ENCODE results near the gene PYCARD. TPM values are rescaled to one million over a fixed set of nuclear protein-coding genes. Genes with fewer than 3 reads are reported as not detected.
"Not testable (repeated sequence)": the region's sequence is repeated elsewhere in the genome, so short reads cannot be mapped to it uniquely, and the experiment has no call there.

Gene PYCARD
- total RNA-seq, 1 experiment from 2014 or later, result 198 TPM

GRCh38 chr16:31217136-31217530 is 14.6 kb upstream of the PYCARD start:
- no peak for DNase-seq (ENCODE audit: low read depth)
- in situ Hi-C loops (cut with HindIII; ENCODE audit: low pct_unique_long_range_greater_than_20kb, low sequenced_read_pairs), result no loop called here

- in situ Hi-C loops (cut with HindIII; ENCODE audit: low pct_unique_long_range_greater_than_20kb, low sequenced_read_pairs), result no loop called here
- no peak for DNase-seq (ENCODE audit: low read depth)
Observed at GRCh38 chr16:31216422-31217135, 14.0 kb upstream of the PYCARD start, which contains the start of gene PYDC1. Gene PYDC1, minus strand, starts transcription at chr16:31217135. Its CDS starts 107 bp downstream, at chr16:31217028.

GRCh38 chr16:31215287-31216162 is 13.0 kb upstream of the PYCARD start:
- in situ Hi-C loops (cut with HindIII; ENCODE audit: low pct_unique_long_range_greater_than_20kb, low sequenced_read_pairs), result no loop called here
- DNase-seq (ENCODE audit: low read depth), result peak; percentile 72

GRCh38 chr16:31214708-31215286 is 12.2 kb upstream of the PYCARD start:
- in situ Hi-C loops (cut with HindIII; ENCODE audit: low pct_unique_long_range_greater_than_20kb, low sequenced_read_pairs), result no loop called here
- no peak for DNase-seq (ENCODE audit: low read depth)

GRCh38 chr16:31213877-31214707 is 11.5 kb upstream of the PYCARD start, which contains the start of gene TRIM72:
Gene TRIM72, plus strand, starts transcription at chr16:31214119. Its CDS starts 620 bp downstream, at chr16:31214739.
- no peak for DNase-seq (ENCODE audit: low read depth)
- in situ Hi-C loops (cut with HindIII; ENCODE audit: low pct_unique_long_range_greater_than_20kb, low sequenced_read_pairs), result no loop called here

DNA sequence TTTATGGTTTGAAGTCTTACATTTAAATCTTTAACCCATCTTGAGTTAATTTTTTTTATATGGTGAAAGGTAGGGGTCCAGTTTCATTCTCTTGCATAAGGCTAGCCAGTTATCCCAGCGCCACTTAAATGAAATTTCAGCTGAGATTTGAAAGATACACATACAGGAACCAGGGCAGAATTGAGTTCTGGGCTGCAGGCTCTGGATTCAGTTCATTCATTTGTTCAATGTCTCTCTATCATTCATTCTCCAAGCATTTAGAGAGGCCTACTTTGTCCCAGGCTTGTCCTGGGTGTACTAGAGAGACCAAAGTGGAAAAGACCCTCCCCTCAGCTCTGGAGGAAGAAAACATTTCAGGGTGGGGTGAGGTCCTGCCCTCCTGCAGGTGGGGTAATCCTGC is 10.8 kb upstream of the PYCARD start:
- in situ Hi-C loops (cut with HindIII; ENCODE audit: low pct_unique_long_range_greater_than_20kb, low sequenced_read_pairs), result no loop called here
- DNase-seq (ENCODE audit: low read depth), result no peak

GRCh38 chr16:31206776-31207175 is 4.2 kb upstream of the PYCARD start:
- no peak for DNase-seq (ENCODE audit: low read depth)
- in situ Hi-C loops (cut with HindIII; ENCODE audit: low pct_unique_long_range_greater_than_20kb, low sequenced_read_pairs), result no loop called here

DNA sequence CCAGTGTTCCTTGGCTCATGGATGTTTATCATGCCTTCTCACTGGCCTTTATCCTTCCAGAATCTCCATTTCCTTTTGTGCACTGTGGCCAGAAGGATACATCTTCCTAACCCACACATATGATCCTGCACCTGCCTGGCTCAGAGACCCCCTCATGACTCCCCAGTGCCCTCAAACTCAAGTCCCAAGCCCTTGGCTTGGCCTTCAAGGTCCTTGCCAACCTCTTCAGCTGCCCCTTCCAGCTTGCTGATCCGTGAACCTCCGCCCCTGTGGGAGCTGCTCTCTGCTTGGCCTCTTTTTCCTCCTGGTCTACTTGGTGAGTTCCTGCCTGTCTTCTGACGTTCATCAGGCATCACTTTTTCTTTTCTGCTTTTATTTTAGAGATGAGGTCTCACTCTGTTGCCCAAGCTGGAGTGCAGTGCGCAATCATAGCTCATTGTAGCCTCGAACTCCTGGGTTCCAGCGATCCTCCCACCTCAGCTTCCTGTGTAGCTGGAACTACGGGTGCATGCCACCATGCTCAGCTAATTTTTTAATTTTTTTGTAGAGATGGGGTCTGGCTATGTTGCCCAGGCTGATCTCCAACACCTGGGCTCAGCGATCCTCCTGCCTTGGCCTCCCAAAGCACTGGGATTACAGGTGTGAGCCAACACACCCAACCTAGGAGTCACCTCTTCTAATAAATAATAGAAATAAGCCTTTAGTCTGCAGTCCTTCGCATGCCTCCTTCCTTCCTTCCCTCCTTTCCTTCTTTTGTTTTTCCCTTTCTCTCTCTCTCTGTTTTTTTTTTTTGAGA is 2.5 kb upstream of the PYCARD start:
- in situ Hi-C loops (cut with HindIII; ENCODE audit: low pct_unique_long_range_greater_than_20kb, low sequenced_read_pairs), result no loop called here
- no peak for DNase-seq (ENCODE audit: low read depth)

- no peak for DNase-seq (ENCODE audit: low read depth)
- in situ Hi-C loops (cut with HindIII; ENCODE audit: low pct_unique_long_range_greater_than_20kb, low sequenced_read_pairs), result no loop called here
Observed at GRCh38 chr16:31201582-31202413, 762 bp downstream of the PYCARD start.

- DNase-seq (ENCODE audit: low read depth), result peak; percentile 42
- in situ Hi-C loops (cut with HindIII; ENCODE audit: low pct_unique_long_range_greater_than_20kb, low sequenced_read_pairs), result no loop called here
Observed at GRCh38 chr16:31200821-31201568, 1.6 kb downstream of the PYCARD start.

- in situ Hi-C loops (cut with HindIII; ENCODE audit: low pct_unique_long_range_greater_than_20kb, low sequenced_read_pairs); DNase-seq (ENCODE audit: low read depth): not testable (repeated sequence)
Observed at GRCh38 chr16:31200111-31200510, 2.4 kb downstream of the PYCARD start.

GRCh38 chr16:31199430-31200041 is 3.0 kb downstream of the PYCARD start:
- in situ Hi-C loops (cut with HindIII; ENCODE audit: low pct_unique_long_range_greater_than_20kb, low sequenced_read_pairs), result no loop called here
- no peak for DNase-seq (ENCODE audit: low read depth)

- DNase-seq (ENCODE audit: low read depth), result no peak
- in situ Hi-C loops (cut with HindIII; ENCODE audit: low pct_unique_long_range_greater_than_20kb, low sequenced_read_pairs), result no loop called here
Observed at GRCh38 chr16:31198207-31198882, 4.2 kb downstream of the PYCARD start.

GRCh38 chr16:31196324-31197088 is 6.1 kb downstream of the PYCARD start:
- in situ Hi-C loops (cut with HindIII; ENCODE audit: low pct_unique_long_range_greater_than_20kb, low sequenced_read_pairs), result no loop called here

More at GRCh38 chr16:31196324-31197088, 6.1 kb downstream of the PYCARD start:
- DNase-seq (ENCODE audit: low read depth), result no peak
